Mesenteric fat pad (tissue), 1 donor: ENCODE data around the gene SMIM5. TPM values are rescaled to one million over a fixed set of nuclear protein-coding genes. Genes with fewer than 3 reads are reported as not detected.

Experiments used
- DNase-seq: peaks from one replicate; pipeline ENCODE4 v3.0.0-alpha.2; 2020; ENCODE audit warnings: low spot score
- total RNA-seq: library from RNA; stranded (reverse); fragmentation: NEBNext Ultra II Directional; extraction: Animal tissue kit (Norgen Biotek cat#: 25700); gene quantifications from one replicate; pipeline ENCODE4 v1.2.1, GENCODE V29; 2021
- donor health status: DM: yes; HTN: yes; CAD: no.

The SMIM5 gene
- total RNA-seq, 1 donor from 2014 or later, result 0.42 TPM

GRCh38 chr17:75665981-75666380 is 32.7 kb downstream of the SMIM5 start:
- DNase-seq, result no peak

- peak; percentile 100 for DNase-seq
Measured at GRCh38 chr17:75666959-75667790, 33.9 kb downstream of the SMIM5 start, which contains the start of the genes RECQL5 and SAP30BP. Gene RECQL5, minus strand, starts transcription at chr17:75667154. Its CDS starts 597 bp downstream, at chr17:75666557. Gene SAP30BP, plus strand, starts transcription at chr17:75667338. Its CDS starts 35 bp downstream, at chr17:75667373.

GRCh38 chr17:75667825-75668224 is 34.6 kb downstream of the SMIM5 start:
- DNase-seq, result no peak

- DNase-seq, result no peak
Measured at GRCh38 chr17:75668489-75668888, 35.3 kb downstream of the SMIM5 start.

GRCh38 chr17:75670868-75671267 is 37.6 kb downstream of the SMIM5 start:
- DNase-seq, result no peak

- no peak for DNase-seq
Measured at GRCh38 chr17:75672011-75672410, 38.8 kb downstream of the SMIM5 start.

- no peak for DNase-seq
Measured at GRCh38 chr17:75673487-75673886, 40.3 kb downstream of the SMIM5 start.

GRCh38 chr17:75676461-75676860 is 43.2 kb downstream of the SMIM5 start:
- DNase-seq, result no peak

- no peak for DNase-seq
Measured at GRCh38 chr17:75679706-75680211, 46.5 kb downstream of the SMIM5 start.

- DNase-seq, result no peak
Measured at GRCh38 chr17:75680431-75680830, 47.2 kb downstream of the SMIM5 start.

GRCh38 chr17:75681289-75681688 is 48.1 kb downstream of the SMIM5 start:
- DNase-seq, result no peak

- no peak for DNase-seq
Measured at GRCh38 chr17:75683583-75683982, 50.3 kb downstream of the SMIM5 start.

- DNase-seq, result no peak
Measured at GRCh38 chr17:75684249-75684648, 51.0 kb downstream of the SMIM5 start.

GRCh38 chr17:75684924-75685323 is 51.7 kb downstream of the SMIM5 start:
- no peak for DNase-seq

GRCh38 chr17:75685499-75685898 is 52.3 kb downstream of the SMIM5 start:
- DNase-seq, result no peak

GRCh38 chr17:75688209-75688825 is 55.1 kb downstream of the SMIM5 start:
- no peak for DNase-seq

GRCh38 chr17:75689441-75689873 is 56.2 kb downstream of the SMIM5 start:
- DNase-seq, result no peak

Other genes with a start within 250 kb of the SMIM5 start
- 154 TPM for gene GRB2, start 227.8 kb upstream of the SMIM5 start, total RNA-seq
- 61.0 TPM for gene TMEM94, start 176.8 kb upstream of the SMIM5 start, total RNA-seq
- 72.8 TPM for gene CASKIN2, start 117.9 kb upstream of the SMIM5 start, total RNA-seq
- 13.7 TPM for gene TSEN54, start 116.9 kb upstream of the SMIM5 start, total RNA-seq
- 8.2 TPM for gene LLGL2, start 107.7 kb upstream of the SMIM5 start, total RNA-seq
- 110 TPM for gene MYO15B, start 45.6 kb upstream of the SMIM5 start, total RNA-seq
- gene RECQL5, start 33.7 kb downstream of the SMIM5 start, total RNA-seq, result 12.7 TPM
- 86.0 TPM for gene SAP30BP, start 33.9 kb downstream of the SMIM5 start, total RNA-seq
- gene ITGB4, start 88.0 kb downstream of the SMIM5 start, total RNA-seq, result 13.9 TPM
- 26.4 TPM for gene GALK1, start 131.8 kb downstream of the SMIM5 start, total RNA-seq
- 24.6 TPM for gene UNK, start 151.4 kb downstream of the SMIM5 start, total RNA-seq
- 12.8 TPM for gene UNC13D, start 211.0 kb downstream of the SMIM5 start, total RNA-seq
- gene WBP2, start 221.9 kb downstream of the SMIM5 start, total RNA-seq, result 125 TPM
- 35.7 TPM for gene TRIM47, start 245.1 kb downstream of the SMIM5 start, total RNA-seq